ENCODE measurements around the gene MEIS2. TPM values are rescaled to one million over a fixed set of nuclear protein-coding genes. Genes with fewer than 3 reads are reported as not detected.

MEIS2 gene
- total RNA-seq, 1 donor from 2014 or later: 380 TPM

DNA sequence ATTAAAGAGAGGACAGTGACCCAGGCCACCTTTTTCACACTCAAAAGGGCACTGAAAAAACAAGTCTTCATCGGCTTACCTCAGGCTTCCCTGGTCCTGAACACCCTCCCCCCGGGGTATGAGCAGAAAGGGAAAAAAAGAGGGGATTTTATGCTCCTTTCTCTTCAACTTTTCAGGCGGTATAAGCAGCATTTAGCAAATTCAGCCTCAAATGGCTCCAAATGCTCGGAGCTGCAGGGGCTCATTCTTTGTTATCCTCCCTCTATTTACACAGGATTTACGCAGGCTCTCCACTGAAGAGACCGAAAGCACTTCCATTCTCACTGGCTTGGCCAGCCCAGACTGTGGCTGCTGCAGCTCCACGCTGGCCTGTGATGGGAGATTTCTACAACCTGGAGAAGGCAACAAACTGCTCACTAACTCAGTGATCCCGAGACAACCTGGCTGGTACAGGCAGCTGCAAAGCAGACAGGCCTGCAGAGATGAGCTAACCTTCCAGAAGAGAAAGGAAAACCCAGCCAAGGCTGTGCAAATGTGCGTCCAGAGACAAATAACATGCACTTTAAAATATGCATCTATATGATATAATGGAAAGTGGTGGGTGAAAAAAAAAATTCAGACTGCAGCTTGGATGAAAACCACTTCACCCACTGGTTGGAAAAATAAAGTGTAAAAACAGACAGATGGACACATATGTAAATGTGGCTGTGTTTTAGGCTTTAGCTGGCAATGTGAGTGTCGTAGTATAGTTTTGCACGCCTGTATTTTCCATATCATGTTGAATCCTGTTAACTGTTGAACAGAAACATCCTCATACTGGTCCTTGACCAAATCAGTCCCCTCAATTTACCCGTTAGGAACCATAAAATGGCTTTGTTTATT lies 54.2 kb downstream of the MEIS2 start:
- DNase-seq (ENCODE audit: low spot score in 2 of 2): no peak

DNA sequence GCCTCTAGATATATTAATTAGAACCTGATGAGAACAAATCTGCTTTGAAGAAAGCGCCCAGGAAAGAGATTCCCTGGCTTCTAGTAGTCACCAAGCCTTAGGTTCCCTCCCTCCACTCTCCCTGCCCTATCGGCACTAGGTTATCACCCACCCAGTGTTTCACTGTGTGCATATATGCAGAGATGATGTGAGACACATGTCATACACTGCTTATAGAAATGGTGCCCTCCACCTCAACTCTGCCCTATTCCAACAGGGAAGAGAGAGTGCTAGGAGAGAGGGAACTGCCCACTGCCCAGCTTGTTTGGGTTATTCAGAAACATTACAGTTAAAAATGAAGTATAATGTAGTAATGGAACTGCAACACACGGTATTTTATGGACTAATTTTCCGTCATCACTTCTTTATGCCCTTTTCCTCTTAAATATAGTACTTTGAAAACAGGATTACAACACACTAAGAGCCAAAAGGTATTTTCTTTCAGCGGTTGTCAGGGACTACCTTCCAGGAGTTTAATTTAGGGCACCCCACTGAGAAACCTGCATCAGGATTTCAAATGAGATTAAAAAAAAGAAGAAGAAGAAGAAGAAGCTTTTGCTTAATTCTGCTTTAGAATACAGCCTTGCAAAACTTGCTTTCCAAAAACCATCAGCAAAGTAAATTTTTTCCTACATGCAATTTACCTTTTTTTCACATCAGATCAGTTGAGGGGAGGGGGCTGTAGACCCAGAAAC lies 55.3 kb downstream of the MEIS2 start:
- FAIRE-seq (no peak), DNase-seq (ENCODE audit: low spot score in 2 of 2) (no peak)

More for the DNA sequence above, 54.2 kb downstream of the MEIS2 start:
- FAIRE-seq: no peak

DNA sequence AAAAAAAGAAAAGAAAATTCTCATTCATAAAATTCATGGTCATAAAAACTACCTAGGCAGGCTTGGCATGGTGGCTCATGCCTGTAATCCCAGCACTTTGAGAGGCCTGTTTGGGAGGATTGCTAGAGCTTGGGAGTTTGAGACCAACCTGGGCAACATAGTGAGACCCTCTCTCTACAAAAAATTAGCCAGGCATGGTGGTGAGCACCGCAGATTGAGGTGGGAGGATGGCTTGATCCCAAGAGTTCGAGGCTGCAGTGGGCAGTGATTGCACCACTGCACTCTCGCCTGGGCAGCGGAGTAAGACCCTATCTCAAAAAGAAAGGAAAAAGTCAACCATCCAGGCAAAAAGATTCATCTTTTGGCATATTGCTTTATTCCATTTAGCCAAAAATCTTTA lies 58.5 kb downstream of the MEIS2 start:
- DNase-seq (ENCODE audit: low spot score in 2 of 2) (no peak), FAIRE-seq (no peak)

DNA sequence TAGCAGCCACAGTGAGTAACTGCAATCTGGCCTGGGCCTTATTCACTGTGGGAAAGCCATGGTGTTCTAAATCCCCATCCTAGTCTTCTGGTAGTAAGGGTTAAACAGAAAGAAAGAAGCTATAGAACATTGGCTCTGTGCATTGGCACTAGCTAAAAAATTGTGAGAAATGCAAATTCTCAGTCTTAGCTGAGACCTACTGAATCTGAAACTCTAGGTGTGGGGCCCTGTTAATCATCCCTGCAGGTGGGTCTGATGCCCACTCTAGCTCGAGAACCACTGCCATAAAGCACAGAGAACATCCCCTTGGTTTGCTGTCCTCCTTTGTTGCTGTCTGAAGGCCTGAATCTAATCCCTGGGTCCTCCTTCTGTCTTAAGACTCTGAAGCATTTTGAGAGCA lies 59.3 kb downstream of the MEIS2 start:
- DNase-seq (ENCODE audit: low spot score in 2 of 2): no peak
- FAIRE-seq: no peak

DNA sequence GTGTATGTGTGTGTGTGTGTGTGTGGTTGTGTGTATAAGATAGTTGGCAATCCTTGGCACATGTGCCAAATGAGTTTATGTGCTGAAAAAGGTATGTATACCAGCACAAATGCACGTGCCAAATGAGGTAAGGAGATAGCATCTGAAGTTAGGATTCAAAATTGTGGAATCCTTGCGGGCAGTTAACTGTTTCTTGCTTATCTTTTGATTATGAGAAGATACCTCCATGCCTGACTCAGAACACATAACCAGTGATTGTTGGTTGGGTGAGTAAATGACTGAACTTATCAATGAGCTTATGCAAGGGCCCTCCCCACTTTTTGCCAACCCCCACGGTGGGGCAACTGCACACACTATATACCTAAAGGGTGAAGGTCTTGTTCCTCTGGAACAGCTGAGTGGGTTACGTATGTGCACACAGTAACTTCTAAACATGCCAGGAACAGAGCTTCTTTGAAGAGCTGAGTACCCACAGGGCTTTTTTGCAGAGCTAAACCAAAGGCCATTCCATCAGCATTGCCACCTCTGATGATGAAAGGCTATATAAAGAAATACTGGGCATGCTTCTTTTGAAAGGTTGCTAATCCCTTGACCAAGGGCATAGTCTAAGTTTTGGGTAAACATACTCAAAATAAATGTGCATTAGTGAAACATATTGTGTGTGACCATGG lies 60.1 kb downstream of the MEIS2 start:
- FAIRE-seq: no peak

DNA sequence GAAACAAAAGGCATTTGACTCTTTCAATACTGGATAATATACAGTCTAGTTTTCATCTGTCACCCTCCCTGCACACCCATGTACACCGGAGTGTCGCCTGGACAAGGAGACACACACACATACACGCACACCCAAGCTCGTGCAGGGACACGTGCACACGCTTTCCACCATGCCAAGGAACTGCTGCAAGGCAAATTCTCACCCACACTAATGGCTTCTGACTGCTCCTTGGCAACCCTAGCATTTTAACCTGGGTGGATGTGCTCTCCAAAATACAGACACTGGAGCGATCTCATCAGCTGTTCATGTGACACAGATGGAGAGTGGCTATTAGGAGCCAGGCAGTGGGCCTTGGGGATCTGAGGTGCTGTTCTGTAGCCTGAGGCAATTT lies 61.6 kb downstream of the MEIS2 start:
- no peak for FAIRE-seq
- no peak for DNase-seq (ENCODE audit: low spot score in 2 of 2)

More for the DNA sequence above, 60.1 kb downstream of the MEIS2 start:
- DNase-seq (ENCODE audit: low spot score in 2 of 2): no peak

DNA sequence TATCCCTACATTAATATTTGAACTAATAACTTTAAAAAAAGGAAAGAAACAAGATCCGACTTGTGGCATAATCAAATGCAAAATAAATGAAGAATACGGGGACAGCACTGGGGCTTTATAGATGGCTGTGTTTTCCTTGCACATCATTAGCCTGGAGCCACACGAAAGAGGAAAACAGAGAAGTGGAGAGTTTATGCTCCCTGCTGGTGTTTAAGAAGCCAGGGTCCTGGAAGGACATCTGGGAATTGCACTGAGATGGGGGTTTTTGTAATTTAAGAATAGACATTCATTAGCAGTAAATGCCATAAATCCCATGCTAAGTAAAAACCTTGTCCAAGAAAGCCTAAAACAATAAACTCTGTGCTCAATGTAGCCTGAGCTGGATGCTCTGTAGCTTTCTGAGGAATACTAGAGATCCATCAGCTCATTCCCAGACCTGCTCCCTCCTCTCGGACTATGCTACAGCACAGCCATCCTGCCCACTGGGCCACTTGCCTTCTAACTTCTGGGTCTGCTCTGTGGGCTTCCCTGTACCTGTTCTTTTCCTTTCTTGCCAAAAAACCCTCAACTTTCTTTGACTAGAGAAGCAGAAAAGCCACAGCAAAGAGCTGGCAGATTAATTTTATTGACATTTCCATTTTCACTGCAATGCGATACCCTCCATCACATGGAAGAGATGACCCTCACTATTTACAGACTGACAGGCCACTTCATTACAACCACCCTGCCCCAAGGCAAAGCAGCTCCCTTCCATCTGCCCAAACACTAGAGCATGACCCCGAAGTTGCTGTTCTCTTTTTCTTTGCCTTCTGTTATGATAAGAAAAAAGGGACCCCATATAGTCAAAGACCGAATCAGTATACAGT lies 62.3 kb downstream of the MEIS2 start:
- FAIRE-seq (no peak), DNase-seq (ENCODE audit: low spot score in 2 of 2) (no peak)

DNA sequence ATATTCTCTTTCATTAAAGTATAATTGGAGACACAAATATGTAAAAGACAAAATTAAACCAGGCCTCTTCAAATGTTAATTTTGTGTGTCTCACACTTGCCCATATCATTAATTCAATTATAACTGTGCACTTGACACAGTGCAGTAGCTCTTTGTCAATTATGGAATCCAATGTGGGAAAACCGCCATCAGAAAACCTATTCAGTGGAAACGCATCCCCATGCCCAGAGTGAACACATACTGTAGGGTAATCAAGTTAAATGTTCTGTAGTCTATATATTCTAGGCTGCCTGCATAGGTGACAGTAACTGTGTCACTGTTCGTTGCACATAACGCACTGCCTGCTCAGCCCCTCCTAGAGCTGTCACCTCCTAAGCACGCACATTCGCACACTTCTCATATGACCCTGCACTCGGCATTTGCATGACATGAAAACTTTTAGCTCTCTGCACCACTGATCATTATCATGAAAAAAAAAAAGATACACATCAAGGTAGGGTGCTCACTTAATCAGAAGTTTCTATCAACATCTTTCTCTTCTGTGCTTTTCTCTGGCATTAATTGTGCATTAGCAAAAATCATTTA lies 63.2 kb downstream of the MEIS2 start:
- FAIRE-seq: no peak
- DNase-seq (ENCODE audit: low spot score in 2 of 2): no peak

DNA sequence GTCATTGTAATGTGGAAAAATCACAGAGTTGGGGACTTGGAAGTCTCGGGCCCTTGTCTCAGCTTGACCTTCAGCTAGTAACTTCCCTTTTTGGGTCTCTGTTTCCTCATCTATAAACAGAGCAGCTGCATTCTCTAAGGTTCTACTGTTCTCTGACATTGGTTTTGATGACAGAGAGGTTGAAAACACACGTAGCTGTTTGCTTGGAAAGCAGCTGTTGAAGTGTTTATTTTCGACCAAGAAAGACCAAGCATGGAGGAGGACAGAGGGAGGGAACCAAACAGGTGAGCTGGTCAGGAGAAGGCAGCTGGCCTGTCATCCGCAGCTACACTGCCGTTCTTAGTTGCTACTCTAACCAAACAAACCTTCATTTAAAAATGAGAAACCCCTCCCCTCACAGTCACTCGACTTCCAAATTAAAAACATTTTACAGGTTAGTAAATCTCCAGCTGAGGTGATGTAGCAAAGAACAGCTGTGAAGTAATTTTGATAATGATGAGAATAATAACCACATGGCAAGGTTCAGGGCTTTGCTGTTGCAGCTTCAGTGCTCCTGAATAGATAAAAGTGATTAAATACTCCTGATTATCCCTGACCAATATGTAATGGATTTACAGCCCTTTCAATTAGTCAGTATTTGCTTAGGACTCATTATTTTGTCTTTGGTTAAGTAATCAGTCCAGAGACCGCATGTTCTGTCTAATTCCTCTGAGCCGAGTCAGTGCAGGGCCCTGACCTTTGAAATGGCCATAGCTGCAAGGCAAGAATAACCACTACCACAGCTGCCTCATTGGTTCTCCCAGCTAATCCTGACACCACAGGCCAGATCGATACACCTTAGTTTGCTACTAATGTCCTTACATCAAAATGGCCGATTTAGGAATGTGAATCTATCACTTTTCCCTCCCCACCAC lies 65.3 kb downstream of the MEIS2 start:
- no peak for FAIRE-seq

DNA sequence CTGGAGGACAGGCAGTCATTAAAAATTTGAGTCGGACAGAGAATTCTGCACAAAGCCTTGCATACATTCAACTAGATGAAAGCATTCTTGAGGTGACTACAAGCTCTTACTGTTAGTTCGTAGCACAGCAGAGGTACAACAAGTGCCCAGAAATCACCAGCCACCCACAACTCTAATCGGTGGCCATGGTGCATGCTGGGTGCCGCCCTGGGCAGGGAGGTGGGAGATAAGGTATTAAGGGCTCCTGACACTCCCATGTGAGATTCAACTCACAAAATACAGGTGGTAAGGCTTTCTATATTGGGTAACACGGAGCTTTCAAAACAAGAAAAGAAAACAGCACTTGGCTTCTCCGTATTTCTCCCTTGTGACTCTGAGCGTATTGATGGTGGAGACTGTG lies 66.0 kb downstream of the MEIS2 start:
- DNase-seq (ENCODE audit: low spot score in 2 of 2): no peak
- no peak for FAIRE-seq

More for the DNA sequence above, 65.3 kb downstream of the MEIS2 start:
- no peak for DNase-seq (ENCODE audit: low spot score in 2 of 2)

DNA sequence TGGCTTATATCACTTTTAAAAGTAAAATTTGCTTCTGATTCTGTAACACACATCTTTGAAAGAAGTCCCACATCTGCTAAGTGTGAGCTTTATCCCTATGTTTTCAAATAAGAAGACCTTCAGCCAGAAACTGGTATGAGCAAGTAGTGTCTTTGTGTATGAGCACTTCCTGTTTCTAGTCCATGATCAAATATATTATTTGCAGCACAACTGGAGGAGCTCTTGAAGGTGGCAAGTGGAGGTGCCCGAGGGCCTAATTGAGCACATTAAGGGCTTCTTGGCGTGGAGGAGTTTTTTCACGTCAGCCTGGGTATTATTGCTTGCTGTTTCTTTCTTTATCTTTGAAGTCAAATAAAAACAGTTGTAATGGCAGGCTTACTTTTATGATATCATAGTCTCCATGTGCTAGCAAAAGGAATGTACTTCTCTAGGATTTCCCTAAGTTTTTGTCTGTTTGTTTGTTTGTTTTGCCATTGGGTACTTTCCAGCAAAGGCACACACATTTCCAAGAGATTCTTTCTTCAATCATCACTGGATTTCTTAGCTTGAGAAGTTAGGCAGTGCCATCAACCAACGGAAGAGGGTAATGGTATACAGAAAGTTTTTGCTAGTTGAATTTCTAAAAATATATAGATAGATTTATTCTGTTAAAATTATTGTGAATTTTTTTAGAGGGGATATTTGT lies 68.1 kb downstream of the MEIS2 start:
- no peak for FAIRE-seq
- DNase-seq (ENCODE audit: low spot score in 2 of 2): no peak

DNA sequence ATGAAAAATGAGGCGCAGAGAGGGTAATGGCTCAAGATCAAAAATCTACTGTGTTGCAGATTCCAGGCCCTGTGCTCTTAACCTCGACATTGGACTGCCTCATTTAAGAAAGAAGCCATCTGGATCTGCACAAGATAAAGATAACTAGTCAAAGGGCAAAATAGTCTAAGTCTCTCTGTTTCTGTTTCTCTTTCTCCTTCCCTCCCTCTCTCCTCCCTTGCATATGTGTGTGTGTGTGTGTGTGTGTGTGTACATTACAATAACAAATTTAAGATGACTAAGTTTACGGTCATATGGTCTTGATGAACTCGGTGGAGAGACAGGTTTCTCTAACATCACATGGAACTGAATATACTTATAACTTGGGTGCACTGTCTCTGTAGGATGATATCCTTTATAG lies 69.2 kb downstream of the MEIS2 start:
- DNase-seq (ENCODE audit: low spot score in 2 of 2): no peak
- no peak for FAIRE-seq

DNA sequence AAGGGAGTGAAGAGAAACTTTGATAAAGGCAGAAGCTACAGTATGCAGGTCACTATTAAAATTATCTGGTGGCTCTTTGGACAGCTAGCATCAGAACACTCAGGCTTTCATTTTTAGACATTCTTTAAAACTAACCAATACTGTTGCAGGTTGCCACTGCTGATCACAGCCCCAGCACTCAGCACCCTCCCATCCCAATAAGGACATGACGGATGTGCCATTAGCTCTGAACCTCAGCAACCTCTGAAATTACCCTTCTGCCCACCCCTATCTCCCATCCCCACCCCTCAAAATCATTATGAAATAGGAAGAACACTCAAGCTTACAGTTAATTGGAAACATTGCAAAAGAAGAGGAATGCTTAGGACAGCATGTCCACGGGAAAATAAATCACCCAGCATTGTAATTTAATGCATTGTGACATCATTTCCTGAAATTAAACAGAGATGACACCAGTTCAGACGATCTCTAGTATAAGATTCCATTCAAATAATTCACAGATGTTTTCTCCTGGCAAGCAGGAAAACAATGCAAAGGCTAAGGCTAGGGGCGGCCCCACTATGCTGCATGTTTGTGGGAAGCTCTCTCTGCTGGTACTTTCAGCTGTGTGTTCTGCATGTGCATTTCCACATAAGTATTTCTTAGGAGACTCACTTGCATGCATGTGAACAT lies 71.6 kb downstream of the MEIS2 start:
- FAIRE-seq (no peak), DNase-seq (ENCODE audit: low spot score in 2 of 2) (no peak)

DNA sequence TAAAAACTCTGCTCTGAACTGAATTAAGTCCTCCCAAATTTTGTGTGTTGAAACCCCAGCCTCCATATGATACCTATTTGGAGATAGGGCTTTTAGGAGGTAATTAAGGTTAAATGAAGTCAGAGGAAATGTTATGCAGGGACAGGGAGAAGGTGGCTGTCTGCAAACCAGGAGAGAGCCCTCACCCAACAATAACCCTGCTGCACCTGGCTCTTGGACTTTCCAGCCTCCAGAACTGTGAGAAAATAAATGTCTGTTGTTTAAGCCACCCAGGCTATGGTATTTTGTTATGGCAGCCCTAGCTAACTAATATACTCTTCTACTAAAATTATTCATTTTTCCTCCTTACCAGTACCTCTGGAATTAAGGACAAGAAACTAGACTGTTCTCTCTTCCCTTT lies 79.5 kb downstream of the MEIS2 start:
- FAIRE-seq (no peak), DNase-seq (ENCODE audit: low spot score in 2 of 2) (no peak)

DNA sequence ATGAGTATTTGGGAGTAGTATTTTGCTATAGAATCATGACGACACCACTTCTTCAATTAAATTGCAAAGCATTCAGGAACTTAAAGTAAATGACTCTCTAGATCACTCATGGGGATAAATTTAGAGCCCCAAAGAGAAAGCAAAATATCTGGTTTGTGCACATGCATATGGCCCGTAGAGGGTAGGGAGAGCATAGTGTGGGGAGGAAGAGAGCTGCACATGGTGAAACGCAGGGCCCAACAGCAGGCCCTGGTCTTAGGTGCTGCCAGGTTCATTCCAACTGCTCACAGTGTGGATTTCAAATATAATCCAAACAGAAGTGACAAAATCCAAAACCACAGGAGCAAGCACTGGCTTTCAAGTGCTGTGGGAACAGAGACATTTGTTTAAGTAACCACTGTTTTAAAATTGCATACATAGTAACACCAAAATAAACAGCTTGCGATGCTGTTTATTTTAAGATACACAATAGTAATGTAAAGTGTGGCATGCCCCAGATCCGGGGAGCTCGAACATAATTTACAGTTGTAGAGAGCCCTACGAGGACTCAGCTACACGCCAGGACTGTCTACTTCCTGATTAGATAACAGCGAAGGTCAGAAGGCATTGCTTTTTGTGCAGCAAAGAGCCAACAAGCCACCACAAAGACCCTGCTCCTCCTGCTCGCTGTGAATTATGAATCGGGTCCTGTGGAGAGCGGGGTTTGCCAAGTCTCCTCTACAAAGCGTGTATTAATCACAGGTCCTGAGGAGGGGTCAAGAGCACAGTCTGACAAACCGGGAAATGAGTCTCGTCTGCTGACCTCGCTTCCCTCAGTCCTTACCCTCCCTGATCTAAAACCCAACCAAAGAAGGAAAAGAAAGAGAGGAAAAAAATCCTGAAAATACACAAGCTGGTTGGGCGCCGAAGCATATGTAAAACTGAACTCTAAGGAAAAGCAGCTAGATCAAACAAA lies 80.6 kb downstream of the MEIS2 start:
- no peak for FAIRE-seq
- no peak for DNase-seq (ENCODE audit: low spot score in 2 of 2)

DNA sequence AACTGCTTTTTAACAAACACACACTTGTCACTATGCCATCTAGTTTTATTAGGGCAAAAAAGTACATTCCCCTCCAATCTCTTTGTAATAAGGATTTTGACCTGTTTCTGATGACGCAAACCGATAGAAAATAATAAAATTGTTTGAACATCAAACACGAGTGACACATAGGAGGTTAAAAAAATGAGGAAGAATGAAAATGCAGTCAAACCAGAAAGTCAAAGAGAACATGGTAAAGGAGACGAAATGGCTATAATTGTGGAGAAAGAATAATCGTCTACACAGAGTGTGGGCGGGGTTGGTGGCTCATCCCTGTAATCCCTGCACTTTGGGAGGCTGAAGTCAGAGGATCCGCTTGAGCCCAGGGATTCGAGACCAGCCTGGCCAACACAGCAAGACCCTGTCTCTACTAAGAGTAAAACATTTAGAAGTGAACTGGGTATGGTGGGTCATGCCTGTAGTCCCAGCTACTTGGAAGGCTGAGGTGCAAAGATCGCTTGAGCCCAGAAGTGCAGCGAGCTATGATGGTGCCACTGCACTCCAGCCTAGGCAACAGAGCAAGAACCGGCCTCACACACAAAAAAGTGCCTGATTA lies 83.2 kb downstream of the MEIS2 start:
- FAIRE-seq (no peak), DNase-seq (ENCODE audit: low spot score in 2 of 2) (no peak)

Measured in frontal cortex (tissue), 4 donors.